ENCODE results near the gene FAM131C.

FAM131C gene

GRCh38 chr1:16015960-16016901, 57.2 kb downstream of the FAM131C start:
- DNase-seq (ENCODE audit: low read depth in 2 of 2) = no peak

- no peak for DNase-seq (ENCODE audit: low read depth in 2 of 2)
Measured at GRCh38 chr1:16015491-16015890, 58.0 kb downstream of the FAM131C start.

GRCh38 chr1:16014509-16015482, 58.7 kb downstream of the FAM131C start:
- no peak for DNase-seq (ENCODE audit: low read depth in 2 of 2)

GRCh38 chr1:16013908-16014258, 59.6 kb downstream of the FAM131C start:
- no peak for DNase-seq (ENCODE audit: low read depth in 2 of 2)

- DNase-seq (ENCODE audit: low read depth in 2 of 2) = peak; percentile 50 to 53
Measured at GRCh38 chr1:16013220-16013907, 60.1 kb downstream of the FAM131C start.

GRCh38 chr1:16012590-16013219, 60.7 kb downstream of the FAM131C start:
- peak in 1 of 2 donors; percentile 43 for DNase-seq (ENCODE audit: low read depth in 2 of 2)

GRCh38 chr1:16011936-16012589, 61.4 kb downstream of the FAM131C start:
- no peak for DNase-seq (ENCODE audit: low read depth in 2 of 2)

- no peak for DNase-seq (ENCODE audit: low read depth in 2 of 2)
Measured at GRCh38 chr1:16010837-16011236, 62.6 kb downstream of the FAM131C start.

- DNase-seq (ENCODE audit: low read depth in 2 of 2) = no peak
Measured at GRCh38 chr1:16009678-16010077, 63.8 kb downstream of the FAM131C start.

- peak; percentile 64 to 65 for DNase-seq (ENCODE audit: low read depth in 2 of 2)
Measured at GRCh38 chr1:16009030-16009460, 64.4 kb downstream of the FAM131C start.
